NCI-H526 (cell line): ENCODE results near the gene HBZ.
A peak's percentile ranks its signal among the peaks of the same experiment; 100 is the strongest.
"Not testable (repeated sequence)": the region's sequence is repeated elsewhere in the genome, so short reads cannot be mapped to it uniquely, and the experiment has no call there.

Source experiments
- DNase-seq, 2 experiments: peaks; one replicate each; lab custom pipeline; 2025; lab: John Stamatoyannopoulos, UW

The HBZ gene

DNA sequence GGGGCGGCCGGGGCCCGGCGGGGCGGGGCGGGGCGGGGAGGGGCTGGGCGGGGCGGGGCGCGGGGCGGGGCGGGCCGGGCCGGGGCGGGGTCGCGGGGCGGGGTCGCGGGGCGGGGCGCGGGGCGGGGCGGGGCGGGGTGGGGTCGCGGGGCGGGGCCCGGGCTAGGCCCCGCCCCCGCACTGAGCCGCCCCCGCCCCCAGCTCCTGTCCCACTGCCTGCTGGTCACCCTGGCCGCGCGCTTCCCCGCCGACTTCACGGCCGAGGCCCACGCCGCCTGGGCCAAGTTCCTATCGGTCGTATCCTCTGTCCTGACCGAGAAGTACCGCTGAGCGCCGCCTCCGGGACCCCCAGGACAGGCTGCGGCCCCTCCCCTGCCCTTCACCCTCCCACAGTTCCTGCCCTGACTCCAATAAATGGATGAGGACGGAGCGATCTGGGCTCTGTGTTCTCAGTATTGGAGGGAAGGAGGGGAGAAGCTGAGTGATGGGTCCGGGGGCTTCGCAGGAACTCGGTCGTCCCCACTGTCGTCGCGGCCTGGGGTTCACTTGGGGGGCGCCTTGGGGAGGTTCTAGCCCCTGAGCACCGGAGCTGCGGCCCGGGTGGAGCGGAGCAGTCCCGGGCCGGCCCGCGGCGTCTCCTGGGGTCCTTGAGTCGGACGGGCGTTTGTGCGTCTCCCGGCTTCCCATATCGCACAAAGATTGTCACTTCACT, 12.5 kb downstream of the HBZ start:
- DNase-seq: peak in 1 of 2 experiments; percentile 47

DNA sequence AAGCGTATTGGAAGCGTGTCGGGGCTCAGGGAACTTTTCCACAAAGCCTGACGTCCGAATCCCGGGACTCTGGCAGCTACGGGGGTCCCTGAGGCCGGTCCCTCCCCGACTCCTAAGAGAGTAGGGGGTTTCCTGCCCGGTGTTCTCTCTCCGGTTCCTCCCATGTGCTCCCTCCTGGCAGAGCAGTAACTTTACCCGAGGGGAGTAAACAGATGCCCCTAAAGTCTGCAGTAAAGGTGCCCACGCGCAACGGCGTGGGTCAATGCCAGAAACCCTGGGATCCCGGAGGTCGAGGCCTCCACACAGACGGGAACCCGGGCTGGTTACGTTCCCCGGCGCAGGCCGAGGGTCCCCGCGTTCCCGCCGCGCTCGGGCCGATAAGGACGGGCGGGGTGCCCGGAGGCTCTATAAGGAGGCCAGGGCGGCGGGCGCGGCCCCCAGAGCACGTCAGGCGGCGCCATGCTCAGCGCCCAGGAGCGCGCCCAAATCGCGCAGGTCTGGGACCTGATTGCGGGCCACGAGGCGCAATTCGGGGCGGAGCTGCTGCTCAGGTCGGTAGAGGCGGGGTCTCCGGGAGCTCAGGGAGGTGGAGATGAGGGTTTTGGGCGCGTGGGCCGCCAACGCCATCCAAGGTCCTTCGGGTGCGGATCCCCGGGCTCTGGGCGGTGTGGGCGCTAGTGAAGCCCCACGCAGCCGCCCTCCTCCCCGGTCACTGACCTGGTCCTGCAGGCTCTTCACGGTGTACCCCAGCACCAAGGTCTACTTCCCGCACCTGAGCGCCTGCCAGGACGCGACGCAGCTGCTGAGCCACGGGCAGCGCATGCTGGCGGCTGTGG, 13.3 kb downstream of the HBZ start, which contains the start of gene HBM:
HBM (plus strand) TSS at position 440 of the 836 bp plus-strand sequence; CDS start at position 460, 20 bp downstream.
- DNase-seq: peak in 1 of 2 experiments; percentile 47

DNA sequence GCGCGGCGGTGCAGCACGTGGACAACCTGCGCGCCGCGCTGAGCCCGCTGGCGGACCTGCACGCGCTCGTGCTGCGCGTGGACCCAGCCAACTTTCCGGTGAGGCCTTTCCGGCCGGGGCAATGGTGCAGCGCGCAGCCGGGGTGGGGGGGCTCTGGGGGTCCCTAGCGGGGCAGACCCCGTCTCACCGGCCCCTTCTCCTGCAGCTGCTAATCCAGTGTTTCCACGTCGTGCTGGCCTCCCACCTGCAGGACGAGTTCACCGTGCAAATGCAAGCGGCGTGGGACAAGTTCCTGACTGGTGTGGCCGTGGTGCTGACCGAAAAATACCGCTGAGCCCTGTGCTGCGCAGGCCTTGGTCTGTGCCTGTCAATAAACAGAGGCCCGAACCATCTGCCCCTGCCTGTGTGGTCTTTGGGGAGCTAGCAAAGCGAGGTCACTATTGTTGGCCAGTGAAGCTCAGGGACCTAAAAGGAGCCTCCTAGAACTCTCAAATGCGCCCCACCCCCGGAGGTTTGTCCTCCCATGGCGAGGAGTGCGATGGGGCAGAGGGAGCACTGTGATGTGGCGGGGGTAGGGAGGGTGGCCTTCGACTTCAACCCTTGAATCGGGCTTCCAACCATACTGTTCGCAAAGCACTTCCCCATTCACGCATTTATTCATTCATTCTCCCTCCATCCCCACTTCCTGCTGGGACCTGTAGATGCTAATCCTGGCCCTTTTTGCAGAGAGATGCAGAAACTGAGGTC, 14.1 kb downstream of the HBZ start:
- no peak for DNase-seq

DNA sequence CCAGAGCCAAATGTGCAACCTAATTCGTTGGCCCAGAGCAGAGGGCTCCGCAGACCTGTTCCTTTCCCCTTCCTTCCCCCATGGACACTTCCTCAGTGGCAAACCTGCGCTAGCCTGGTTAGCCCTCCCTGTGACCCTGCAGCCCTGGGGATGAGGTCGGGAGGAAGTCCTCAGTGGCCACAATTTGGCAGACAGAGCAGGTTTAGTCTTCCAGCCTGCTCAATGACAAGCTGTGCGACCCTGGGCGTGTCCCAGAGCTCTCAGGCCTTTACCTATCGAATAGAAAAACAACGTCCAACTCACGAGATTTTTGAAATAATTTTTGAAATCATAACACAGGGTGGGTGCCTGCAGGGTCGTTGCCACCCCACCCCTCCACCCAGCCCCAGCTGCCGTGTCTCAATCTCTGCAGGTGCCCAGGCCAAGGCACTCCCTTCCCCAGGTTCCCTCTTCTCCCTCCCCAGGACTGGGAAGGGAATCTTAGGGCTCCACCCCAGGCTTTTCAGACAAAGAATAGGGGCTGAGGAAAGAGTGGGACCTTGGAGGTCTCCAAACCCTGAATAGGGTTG, 14.8 kb downstream of the HBZ start:
- no peak for DNase-seq

DNA sequence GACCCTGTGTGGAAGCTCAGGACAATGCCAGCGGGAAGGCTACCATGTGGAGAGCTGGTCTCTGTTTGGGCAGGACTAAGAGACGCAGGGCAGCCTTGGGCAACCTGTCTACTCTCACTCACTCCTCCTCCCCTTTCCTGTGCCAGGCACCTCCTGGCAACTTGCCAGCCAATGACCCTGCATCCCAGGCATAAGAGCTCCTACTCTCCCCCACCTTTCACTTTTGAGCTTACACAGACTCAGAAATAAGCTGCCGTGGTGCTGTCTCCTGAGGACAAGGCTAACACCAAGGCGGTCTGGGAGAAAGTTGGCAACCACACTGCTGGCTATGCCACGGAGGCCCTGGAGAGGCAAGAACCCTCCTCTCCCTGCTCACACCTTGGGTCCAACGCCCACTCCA, 16.0 kb downstream of the HBZ start:
- DNase-seq: no peak

DNA sequence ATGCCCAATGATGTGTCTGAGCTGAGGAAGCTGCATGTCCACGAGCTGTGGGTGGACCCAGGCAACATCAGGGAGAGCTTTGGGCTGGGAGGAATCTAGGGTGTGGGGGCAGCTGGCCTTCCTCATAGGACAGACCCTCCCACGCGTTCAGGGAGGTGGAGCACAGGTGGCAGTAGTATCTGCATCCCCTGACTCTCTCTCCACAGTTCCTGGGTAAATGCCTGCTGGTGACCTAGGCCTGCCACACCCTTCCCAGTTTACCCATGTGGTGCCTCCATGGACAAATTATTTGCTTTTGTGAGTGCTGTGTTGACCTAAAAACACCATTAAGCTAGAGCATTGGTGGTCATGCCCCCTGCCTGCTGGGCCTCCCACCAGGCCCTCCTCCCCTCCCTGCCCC, 16.6 kb downstream of the HBZ start:
- DNase-seq: no peak

DNA sequence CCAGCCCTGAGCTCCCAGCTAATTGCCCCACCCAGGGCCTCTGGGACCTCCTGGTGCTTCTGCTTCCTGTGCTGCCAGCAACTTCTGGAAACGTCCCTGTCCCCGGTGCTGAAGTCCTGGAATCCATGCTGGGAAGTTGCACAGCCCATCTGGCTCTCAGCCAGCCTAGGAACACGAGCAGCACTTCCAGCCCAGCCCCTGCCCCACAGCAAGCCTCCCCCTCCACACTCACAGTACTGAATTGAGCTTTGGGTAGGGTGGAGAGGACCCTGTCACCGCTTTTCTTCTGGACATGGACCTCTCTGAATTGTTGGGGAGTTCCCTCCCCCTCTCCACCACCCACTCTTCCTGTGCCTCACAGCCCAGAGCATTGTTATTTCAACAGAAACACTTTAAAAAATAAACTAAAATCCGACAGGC, 17.7 kb downstream of the HBZ start:
- DNase-seq: not testable (repeated sequence)

DNA sequence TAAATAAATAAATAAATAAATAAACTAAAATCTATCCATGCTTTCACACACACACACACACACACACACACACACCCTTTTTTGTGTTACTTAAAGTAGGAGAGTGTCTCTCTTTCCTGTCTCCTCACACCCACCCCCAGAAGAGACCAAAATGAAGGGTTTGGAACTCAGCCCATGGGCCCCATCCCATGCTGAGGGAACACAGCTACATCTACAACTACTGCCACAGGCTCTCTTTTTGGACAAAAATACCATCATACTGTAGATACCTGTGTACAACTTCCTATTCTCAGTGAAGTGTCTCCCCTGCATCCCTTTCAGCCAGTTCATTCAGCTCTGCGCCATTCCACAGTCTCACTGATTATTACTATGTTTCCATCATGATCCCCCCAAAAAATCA, 18.3 kb downstream of the HBZ start:
- DNase-seq: no peak

DNA sequence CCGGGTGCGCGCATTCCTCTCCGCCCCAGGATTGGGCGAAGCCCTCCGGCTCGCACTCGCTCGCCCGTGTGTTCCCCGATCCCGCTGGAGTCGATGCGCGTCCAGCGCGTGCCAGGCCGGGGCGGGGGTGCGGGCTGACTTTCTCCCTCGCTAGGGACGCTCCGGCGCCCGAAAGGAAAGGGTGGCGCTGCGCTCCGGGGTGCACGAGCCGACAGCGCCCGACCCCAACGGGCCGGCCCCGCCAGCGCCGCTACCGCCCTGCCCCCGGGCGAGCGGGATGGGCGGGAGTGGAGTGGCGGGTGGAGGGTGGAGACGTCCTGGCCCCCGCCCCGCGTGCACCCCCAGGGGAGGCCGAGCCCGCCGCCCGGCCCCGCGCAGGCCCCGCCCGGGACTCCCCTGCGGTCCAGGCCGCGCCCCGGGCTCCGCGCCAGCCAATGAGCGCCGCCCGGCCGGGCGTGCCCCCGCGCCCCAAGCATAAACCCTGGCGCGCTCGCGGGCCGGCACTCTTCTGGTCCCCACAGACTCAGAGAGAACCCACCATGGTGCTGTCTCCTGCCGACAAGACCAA, 20.0 kb downstream of the HBZ start, which contains the start of gene HBA2:
HBA2 (plus strand) TSS at position 503 of the 568 bp plus-strand sequence; CDS start at position 540, 37 bp downstream.
- not testable (repeated sequence) for DNase-seq

DNA sequence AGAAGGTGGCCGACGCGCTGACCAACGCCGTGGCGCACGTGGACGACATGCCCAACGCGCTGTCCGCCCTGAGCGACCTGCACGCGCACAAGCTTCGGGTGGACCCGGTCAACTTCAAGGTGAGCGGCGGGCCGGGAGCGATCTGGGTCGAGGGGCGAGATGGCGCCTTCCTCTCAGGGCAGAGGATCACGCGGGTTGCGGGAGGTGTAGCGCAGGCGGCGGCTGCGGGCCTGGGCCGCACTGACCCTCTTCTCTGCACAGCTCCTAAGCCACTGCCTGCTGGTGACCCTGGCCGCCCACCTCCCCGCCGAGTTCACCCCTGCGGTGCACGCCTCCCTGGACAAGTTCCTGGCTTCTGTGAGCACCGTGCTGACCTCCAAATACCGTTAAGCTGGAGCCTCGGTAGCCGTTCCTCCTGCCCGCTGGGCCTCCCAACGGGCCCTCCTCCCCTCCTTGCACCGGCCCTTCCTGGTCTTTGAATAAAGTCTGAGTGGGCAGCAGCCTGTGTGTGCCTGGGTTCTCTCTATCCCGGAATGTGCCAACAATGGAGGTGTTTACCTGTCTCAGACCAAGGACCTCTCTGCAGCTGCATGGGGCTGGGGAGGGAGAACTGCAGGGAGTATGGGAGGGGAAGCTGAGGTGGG, 20.9 kb downstream of the HBZ start:
- DNase-seq: not testable (repeated sequence)

DNA sequence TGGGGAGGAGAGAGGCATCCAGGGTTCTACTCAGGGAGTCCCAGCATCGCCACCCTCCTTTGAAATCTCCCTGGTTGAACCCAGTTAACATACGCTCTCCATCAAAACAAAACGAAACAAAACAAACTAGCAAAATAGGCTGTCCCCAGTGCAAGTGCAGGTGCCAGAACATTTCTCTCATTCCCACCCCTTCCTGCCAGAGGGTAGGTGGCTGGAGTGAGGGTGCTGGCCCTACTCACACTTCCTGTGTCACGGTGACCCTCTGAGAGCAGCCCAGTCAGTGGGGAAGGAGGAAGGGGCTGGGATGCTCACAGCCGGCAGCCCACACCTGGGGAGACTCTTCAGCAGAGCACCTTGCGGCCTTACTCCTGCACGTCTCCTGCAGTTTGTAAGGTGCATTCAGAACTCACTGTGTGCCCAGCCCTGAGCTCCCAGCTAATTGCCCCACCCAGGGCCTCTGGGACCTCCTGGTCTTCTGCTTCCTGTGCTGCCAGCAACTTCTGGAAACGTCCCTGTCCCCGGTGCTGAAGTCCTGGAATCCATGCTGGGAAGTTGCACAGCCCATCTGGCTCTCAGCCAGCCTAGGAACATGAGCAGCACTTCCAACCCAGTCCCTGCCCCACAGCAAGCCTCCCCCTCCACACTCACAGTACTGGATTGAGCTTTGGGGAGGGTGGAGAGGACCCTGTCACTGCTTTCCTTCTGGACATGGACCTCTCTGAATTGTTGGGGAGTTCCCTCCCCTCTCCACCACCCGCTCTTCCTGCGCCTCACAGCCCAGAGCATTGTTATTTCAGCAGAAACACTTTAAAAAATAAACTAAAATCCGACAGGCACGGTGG, 21.7 kb downstream of the HBZ start:
- DNase-seq: not testable (repeated sequence)

DNA sequence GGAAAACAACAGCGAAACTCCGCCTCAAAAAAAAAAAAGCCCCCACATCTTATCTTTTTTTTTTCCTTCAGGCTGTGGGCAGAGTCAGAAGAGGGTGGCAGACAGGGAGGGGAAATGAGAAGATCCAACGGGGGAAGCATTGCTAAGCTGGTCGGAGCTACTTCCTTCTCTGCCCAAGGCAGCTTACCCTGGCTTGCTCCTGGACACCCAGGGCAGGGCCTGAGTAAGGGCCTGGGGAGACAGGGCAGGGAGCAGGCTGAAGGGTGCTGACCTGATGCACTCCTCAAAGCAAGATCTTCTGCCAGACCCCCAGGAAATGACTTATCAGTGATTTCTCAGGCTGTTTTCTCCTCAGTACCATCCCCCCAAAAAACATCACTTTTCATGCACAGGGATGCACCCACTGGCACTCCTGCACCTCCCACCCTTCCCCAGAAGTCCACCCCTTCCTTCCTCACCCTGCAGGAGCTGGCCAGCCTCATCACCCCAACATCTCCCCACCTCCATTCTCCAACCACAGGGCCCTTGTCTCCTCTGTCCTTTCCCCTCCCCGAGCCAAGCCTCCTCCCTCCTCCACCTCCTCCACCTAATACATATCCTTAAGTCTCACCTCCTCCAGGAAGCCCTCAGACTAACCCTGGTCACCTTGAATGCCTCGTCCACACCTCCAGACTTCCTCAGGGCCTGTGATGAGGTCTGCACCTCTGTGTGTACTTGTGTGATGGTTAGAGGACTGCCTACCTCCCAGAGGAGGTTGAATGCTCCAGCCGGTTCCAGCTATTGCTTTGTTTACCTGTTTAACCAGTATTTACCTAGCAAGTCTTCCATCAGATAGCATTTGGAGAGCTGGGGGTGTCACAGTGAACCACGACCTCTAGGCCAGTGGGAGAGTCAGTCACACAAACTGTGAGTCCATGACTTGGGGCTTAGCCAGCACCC, 22.8 kb downstream of the HBZ start:
- no peak for DNase-seq

DNA sequence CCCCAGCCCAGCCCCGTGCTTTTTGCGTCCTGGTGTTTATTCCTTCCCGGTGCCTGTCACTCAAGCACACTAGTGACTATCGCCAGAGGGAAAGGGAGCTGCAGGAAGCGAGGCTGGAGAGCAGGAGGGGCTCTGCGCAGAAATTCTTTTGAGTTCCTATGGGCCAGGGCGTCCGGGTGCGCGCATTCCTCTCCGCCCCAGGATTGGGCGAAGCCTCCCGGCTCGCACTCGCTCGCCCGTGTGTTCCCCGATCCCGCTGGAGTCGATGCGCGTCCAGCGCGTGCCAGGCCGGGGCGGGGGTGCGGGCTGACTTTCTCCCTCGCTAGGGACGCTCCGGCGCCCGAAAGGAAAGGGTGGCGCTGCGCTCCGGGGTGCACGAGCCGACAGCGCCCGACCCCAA, 23.6 kb downstream of the HBZ start:
- not testable (repeated sequence) for DNase-seq

DNA sequence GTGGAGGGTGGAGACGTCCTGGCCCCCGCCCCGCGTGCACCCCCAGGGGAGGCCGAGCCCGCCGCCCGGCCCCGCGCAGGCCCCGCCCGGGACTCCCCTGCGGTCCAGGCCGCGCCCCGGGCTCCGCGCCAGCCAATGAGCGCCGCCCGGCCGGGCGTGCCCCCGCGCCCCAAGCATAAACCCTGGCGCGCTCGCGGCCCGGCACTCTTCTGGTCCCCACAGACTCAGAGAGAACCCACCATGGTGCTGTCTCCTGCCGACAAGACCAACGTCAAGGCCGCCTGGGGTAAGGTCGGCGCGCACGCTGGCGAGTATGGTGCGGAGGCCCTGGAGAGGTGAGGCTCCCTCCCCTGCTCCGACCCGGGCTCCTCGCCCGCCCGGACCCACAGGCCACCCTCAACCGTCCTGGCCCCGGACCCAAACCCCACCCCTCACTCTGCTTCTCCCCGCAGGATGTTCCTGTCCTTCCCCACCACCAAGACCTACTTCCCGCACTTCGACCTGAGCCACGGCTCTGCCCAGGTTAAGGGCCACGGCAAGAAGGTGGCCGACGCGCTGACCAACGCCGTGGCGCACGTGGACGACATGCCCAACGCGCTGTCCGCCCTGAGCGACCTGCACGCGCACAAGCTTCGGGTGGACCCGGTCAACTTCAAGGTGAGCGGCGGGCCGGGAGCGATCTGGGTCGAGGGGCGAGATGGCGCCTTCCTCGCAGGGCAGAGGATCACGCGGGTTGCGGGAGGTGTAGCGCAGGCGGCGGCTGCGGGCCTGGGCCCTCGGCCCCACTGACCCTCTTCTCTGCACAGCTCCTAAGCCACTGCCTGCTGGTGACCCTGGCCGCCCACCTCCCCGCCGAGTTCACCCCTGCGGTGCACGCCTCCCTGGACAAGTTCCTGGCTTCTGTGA, 24.3 kb downstream of the HBZ start, which contains the start of gene HBA1:
HBA1 (plus strand) TSS at position 204 of the 906 bp plus-strand sequence; CDS start at position 241, 37 bp downstream.
- not testable (repeated sequence) for DNase-seq

DNA sequence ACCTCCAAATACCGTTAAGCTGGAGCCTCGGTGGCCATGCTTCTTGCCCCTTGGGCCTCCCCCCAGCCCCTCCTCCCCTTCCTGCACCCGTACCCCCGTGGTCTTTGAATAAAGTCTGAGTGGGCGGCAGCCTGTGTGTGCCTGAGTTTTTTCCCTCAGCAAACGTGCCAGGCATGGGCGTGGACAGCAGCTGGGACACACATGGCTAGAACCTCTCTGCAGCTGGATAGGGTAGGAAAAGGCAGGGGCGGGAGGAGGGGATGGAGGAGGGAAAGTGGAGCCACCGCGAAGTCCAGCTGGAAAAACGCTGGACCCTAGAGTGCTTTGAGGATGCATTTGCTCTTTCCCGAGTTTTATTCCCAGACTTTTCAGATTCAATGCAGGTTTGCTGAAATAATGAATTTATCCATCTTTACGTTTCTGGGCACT, 25.0 kb downstream of the HBZ start:
- DNase-seq: no peak

DNA sequence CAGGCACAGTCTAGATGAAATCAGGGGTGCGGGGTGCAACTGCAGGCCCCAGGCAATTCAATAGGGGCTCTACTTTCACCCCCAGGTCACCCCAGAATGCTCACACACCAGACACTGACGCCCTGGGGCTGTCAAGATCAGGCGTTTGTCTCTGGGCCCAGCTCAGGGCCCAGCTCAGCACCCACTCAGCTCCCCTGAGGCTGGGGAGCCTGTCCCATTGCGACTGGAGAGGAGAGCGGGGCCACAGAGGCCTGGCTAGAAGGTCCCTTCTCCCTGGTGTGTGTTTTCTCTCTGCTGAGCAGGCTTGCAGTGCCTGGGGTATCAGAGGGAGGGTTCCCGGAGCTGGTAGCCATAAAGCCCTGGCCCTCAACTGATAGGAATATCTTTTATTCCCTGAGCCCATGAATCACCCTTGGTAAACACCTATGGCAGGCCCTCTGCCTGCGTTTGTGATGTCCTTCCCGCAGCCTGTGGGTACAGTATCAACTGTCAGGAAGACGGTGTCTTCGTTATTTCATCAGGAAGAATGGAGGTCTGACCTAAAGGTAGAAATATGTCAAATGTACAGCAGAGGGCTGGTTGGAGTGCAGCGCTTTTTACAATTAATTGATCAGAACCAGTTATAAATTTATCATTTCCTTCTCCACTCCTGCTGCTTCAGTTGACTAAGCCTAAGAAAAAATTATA, 25.7 kb downstream of the HBZ start:
- DNase-seq: no peak

DNA sequence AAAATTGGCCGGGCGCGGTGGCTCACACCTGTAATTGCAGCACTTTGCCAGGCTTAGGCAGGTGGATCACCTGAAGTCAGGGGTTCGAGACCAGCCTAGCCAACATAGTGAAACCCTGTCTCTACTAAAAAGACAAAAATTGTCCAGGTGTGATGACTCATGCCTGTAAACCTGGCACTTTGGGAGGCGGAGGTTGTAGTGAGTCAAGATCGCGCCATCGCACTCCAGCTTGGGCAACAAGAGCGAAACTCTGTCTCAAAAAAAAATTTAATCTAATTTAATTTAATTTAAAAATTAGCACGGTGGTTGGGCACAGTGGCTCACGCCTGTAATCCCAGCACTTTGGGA, 26.2 kb downstream of the HBZ start:
- no peak for DNase-seq
